GM21515 (cell line): ENCODE measurements around the gene RAD9A.
"Not testable (repeated sequence)": the region's sequence is repeated elsewhere in the genome, so short reads cannot be mapped to it uniquely, and the experiment has no call there.

Experiments
- ATAC-seq: cut with Tn5 transposase; IDR thresholded peaks from one replicate; pipeline ENCODE4 v1.9.1; 2021; ENCODE audit not compliant: unreplicated experiment

The RAD9A gene

DNA sequence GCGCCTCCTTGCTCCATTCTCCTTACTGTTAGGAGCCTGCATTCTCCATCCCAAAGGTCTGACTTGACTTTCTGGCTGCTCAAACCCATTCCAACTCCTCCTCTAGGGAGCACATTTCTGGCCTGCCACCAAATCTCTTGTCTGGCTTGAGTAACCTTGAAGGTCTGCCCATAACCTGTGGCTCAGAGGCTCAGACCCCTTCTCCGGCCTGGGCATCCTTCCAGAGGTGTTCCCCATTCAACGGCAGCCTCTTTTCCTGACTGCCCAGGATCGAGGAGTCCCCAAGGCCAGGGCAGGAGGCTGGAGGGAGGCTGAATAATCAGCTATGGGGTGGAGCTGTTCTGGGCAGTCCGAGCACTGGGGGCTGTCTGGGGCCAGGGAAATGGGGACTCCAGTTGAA is 2.2 kb downstream of the RAD9A start:
- no peak for ATAC-seq

DNA sequence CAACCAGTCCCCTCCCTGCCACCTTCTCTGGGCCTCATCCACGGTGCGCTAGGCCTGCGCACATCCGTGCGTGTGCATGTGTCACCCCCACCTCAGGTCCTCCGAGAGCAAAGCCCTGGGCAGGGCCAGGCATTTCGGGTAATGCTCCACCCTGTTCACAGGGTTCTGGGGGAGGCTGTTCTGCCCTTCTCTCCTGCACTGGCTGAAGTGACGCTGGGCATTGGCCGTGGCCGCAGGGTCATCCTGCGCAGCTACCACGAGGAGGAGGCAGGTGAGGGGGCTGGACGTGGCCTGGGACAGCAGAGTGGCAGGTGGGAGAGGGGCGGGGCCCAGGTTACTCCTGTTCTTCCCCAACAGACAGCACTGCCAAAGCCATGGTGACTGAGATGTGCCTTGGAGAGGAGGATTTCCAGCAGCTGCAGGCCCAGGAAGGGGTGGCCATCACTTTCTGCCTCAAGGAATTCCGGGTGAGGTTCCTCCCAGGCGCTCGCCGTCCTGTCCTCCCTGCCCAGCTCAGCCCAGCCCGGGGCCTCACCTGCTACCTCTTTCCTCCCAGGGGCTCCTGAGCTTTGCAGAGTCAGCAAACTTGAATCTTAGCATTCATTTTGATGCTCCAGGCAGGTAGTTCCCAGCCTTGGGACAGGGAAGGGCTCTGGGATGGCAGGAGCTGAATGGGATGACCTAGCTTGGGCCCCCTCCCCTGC is 3.9 kb downstream of the RAD9A start:
- ATAC-seq, result no peak

DNA sequence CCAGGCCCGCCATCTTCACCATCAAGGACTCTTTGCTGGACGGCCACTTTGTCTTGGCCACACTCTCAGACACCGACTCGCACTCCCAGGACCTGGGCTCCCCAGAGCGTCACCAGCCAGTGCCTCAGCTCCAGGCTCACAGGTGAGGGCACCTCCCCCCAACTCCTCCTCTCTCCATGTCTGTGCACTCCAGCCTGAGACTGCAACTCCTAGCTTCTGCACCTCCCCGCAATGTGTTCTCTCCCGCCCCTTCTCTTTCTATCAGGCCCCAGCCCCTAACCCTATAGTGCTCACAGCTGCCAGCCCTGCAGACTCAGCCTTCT is 4.4 kb downstream of the RAD9A start:
- no peak for ATAC-seq

DNA sequence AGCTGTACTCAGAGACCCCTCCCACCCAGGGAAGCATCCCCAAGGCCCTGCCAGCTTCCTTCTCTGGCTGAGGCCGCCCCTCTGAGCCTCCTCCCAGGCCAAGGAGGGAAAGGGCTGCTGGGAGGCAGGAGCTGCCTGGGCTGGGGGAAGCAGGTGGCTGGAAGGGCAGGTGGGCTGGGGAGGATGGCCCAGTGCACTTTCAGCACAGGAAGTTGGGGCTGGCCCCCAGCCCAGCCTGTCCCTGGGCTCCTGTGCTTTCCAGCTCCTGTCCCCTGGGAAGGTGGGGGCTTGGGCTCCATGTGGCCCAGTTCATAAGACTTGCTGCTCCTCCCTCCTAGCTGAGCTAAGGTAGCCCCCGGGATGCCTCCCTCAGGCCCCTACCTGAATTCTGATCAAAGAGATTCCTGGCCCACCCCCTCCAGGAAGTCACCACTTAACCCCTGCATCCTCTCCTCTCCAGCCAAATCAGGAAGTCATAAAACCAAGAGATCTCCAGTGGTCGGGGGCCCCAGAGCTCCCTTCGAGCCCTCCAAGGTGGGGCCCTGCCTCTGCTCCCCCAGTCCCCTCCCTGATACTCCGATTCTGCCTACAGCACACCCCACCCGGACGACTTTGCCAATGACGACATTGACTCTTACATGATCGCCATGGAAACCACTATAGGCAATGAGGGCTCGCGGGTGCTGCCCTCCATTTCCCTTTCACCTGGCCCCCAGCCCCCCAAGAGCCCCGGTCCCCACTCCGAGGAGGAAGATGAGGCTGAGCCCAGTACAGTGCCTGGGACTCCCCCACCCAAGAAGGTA is 5.0 kb downstream of the RAD9A start:
- no peak for ATAC-seq

DNA sequence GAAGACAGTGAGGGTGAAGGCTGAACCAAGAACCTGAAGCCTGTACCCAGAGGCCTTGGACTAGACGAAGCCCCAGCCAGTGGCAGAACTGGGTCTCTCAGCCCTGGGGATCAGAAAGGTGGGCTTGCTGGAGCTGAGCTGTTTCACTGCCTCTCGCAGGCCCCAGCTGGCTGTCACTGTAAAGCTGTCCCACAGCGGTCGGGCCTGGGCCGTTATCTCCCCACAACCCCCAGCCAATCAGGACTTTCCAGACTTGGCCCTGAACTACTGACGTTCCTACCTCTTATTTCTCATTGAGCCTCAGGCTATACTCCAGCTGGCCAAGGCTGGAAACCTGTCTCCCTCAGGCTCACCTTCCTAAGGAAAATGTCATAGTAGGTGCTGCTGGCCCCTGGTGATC is 5.8 kb downstream of the RAD9A start:
- ATAC-seq, result no peak

DNA sequence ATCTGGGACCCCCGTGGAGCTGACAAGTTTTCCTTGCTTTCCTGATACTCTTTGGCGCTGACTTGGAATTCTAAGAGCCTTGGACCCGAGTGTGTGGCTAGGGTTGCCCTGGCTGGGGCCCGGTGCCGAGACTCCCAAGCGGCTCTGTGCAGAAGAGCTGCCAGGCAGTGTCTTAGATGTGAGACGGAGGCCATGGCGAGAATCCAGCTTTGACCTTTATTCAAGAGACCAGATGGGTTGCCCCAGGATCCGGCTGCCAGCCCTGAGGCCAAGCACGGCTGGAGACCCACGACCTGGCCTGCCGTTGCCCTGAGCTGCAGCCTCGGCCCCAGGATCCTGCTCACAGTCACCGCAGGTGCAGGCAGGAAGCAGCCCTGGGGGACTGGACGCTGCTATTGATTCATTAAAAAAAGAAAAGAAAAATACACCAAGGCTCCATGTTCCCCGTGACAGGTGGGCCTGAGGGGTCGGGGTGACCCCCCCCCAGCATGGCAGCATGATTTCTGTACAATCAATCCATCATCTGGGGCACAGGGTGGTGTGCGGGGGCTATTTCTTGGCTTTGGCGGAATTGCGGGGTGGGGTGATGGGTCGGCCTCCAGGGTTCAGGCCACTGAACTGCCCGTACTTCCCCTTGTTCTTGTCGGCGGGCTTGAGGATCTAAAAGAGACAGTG is 6.3 kb downstream of the RAD9A start:
- no peak for ATAC-seq

DNA sequence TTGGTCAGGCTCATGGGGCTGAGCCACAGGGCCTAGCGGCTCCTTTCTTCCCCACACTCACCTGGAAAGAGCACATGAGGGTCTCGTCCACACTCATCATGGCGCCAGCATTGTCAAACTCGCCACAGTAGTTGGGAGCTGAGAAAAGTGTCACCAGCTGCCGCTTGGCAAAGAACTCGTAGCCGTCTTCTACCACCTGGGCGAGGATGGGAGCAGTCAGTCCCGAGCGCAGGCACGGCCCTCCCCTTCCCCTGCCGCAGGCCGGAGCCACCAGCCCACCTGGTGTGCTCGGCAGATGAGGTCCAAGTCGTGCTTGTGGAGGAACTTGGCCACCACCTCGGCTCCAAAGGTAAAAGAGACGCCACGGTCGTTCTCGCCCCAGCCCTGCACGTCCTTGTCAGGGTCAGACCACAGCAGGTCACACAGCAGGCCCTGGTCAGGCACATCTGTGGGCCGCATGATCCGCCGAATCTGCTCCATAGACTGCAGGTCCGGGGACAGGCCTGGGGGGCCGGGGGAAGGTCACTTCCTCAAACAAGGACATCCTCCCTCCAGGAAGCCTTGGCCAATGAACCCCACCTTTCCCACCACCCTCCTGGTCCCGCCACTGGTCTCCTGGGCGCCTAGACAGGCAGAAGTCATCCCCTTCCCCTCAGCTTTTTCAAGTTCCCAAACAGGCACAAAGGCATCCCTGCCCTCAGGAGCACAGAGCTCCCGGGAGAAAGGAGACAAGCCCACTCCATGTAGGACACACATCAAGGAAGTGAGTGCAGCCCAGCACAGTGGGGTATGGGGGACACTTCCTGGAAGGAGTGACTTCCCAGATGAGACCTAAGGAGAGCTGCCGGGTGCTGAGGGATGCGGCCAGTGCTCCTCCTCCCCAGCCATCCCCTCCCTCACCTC is 7.1 kb downstream of the RAD9A start:
- no peak for ATAC-seq

DNA sequence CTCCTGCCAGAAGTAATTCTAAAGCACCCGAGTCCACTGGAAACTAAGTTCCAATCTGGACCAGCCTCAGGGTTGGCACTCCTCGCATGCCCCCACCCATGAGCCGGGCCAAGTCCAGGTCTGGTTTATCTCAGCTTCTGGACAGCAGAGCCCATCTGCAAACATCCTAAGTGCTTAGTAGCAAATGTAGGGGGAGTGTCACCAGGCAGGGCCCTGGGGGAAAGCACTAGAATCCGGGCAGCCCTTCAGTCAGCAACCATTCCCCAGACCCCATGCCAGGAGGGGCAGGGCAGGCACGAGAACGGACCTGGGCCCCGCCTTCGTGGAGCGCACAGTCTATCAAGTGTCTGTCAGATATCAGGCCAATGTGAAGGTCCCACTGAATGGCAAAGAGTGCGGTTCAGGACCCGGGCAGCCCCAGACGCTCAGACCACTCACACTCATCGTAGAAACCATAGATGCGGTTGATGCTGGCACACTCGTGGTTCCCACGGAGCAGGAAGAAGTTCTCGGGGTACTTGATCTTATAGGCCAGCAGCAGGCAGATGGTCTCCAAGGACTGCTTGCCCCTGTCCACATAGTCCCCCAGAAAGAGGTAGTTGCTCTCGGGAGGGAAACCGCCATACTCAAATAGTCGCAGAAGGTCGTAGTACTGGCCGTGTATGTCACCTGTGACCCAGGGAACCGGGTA is 8.6 kb downstream of the RAD9A start:
- ATAC-seq, result no peak

DNA sequence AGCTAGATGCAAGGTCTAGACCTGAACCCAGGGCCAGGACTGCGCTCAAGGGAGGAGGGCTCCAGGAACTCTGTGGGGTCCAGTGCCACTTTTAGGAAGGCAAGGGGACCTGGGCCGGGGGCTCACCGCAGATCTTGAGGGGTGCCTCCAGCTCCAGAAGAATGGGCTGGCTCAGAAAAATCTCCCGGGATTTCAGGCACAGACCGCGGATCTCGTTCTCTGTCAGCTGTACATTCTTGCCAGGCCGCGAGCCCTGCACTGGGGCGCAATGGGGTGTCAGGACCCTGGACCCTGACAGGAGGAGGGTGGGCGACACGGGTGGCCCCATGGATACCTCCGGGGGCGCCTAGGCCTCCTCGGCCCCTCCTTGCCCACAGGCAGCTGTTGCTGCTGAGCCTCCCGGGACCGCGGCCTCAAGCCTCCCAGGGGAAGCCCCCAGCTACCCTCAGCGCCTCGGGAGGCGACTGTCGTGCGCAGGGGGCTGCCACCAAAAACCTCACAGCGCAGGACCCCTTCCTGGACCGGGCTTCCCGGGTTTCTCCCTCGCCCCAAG is 9.2 kb downstream of the RAD9A start:
- no peak for ATAC-seq

DNA sequence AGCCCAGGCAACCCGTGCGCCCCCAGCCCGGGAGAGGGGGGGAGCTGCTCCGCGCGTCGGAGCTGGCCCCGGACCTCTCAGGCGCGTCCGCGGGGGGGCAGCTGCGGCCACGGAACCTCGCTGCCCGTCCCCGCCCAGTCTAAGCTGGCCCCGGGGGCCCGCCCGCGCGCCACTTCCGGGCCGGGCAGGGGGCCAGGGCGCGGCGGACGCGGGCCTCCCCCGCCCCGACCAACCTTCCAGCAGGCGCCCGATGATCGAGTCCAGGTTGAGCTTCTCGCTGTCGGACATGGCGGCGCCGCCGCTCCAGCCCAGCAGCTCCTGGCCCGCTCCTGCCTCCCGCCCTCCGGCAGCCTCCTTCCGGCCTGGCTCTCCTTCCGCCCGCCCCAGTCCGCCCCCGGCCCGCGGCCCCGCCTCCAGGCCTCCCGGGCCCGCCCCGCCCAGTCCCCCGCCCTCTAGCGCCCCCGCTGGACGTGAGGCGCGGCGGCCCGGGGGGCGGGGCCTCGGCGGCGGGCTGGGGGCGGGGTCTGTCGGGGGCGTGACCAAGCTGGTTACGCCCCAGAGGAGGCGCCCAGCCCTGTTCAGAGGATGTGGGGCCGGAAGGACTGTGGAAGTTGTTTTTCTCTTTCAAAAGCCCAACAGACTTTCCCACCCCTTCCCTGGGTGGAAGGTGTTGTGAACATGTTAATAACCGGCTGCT is 9.9 kb downstream of the RAD9A start, which contains the start of gene PPP1CA:
PPP1CA (minus strand) TSS at position 364 of the 697 bp plus-strand sequence; CDS start at position 288, 76 bp downstream.
- ATAC-seq, result peak; percentile 49

DNA sequence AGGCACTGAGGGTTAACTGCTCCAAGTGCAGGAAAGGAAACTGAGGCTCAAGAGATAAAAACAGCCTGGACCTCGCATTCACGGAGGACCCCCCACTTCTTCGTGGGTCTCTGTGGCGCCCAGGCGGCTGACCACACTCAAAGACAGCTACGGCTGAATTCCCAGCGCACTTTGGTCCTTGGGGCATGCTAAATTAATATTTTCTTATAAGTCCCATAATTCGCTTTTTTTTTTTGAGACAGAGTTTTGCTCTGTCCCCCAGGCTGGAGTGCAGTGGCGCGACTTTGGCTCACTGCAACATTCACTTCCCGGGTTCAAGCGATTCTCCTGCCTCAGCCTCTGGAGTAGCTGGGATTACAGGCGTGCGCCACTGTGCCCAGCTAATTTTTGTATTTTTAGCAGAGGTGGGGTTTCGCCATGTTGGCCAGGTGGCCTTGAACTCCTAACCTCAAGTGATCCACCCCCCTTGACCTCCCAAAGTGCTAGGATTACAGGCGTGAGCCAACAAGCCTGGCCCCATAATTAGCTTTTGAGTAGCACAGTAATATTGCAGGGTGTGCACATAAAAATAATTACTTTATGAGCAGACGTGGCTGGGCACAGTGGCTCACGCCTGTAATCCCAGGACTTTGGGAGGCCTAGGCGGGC is 10.5 kb downstream of the RAD9A start:
- ATAC-seq, result peak; percentile 1

DNA sequence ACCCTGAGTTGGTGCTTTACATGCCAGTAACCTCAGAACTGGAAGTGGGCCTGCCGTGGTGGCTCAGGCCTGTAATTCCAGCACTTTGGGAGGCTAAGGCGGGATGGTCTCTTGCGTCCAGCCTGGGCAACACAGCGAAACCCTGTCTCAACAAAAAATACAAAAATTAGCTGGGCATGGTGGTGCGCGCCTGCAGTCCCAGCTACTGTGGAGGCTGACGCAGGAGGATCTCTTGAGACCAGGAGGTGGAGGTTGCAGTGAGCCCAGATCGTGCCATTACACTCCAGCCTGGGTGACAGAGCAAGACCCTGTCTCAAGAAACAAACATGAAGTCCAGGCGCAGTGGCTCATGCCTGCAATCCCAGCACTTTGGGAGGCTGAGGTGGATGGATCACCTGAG is 11.3 kb downstream of the RAD9A start:
- not testable (repeated sequence) for ATAC-seq

DNA sequence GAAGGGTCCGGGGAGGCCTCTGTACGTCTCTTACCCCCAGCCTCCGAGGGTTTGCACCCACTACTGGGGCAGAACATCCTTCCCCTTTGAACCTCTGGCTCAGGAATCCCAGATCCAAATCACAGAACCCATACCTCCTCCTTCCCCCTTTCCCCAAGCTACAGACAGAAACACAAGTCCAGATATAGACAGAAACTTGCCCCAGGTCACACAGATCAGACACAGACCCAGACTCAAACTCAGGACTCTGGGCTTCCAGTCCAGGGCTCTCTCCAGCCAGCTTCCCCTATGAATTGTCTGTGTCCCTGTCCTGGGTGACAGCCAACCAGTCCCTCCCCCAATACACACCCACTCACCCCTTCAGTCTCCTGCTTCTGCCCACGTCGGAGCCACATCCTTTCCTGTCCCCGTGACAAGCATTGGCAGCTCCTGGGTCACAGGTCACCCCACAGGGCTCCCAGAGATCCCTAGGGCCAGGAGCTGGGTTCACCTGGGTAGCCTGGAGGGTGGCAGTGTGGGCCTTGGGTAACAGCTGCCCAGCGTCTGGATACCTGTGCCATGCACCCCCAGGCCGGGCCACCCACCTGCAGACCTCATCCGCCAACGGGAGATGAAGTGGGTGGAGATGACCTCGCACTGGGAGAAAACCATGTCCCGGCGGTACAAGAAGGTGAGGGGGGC is 12.9 kb downstream of the RAD9A start:
- no peak for ATAC-seq

DNA sequence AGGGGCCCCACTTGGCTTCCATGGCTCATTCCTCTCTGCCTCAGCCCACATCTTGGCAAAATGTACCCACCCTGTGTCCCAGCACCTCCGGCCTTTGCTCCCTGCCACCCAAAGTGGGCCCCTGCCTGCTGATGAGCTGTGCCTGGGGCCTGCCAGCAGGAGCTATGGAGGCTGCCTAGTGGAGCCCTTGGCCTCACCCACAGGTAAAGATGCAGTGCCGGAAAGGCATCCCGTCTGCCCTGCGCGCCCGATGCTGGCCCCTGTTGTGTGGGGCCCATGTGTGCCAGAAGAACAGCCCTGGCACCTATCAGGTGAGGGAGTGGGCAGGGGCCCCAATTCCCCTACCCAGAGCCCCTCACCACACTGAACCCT is 13.4 kb downstream of the RAD9A start:
- no peak for ATAC-seq

DNA sequence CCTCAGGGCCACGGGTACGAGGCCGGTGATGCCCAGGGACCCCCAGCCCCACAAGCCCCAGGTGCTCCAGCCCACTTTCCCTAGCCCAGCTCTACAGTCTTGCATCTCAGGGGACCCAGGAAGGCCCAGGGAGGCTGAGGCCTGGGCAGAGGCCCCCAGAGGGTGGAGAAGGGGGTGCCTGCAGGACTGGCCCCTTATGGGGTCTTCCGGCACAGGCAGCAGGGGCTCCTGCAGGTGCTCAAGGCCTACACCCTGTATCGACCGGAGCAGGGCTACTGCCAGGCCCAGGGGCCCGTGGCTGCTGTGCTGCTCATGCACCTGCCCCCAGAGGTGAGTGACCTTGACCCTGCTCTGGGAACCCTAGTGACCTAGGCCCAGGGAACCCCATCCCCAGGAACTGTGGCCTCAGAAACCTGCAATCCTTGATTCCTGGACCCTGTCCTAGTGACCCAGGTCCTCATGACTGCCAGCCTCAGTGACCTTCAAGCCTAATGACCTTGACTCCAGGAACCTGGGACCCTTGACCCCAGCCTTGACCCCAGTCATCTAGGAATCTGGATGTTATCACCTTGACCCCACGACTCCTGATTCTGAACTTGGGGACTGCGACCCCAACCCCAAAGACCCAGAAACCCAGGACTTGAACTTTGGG is 14.0 kb downstream of the RAD9A start:
- ATAC-seq, result no peak

DNA sequence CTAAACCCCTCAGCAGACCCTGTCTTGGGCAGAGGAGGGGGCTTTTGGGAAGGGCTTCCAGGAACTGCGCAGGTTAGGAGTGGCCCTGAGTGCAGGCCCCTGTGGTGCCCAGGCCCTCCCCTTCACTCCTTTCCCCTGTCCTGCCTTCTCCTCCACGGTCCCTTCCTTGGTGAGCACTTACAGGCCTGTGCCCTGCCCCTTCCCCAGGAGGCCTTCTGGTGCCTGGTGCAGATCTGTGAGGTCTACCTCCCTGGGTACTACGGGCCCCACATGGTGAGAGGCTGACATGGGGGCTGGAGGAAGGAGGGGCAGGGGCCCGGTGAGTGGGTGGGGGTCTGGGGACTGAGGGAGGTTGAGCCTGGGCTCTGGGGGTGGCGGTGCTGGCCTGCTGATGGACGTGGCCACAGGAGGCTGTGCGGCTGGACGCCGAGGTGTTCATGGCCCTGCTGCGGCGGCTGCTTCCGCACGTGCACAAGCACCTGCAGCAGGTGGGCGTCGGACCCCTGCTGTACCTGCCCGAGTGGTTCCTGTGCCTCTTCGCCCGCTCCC is 14.7 kb downstream of the RAD9A start:
- ATAC-seq, result no peak

DNA sequence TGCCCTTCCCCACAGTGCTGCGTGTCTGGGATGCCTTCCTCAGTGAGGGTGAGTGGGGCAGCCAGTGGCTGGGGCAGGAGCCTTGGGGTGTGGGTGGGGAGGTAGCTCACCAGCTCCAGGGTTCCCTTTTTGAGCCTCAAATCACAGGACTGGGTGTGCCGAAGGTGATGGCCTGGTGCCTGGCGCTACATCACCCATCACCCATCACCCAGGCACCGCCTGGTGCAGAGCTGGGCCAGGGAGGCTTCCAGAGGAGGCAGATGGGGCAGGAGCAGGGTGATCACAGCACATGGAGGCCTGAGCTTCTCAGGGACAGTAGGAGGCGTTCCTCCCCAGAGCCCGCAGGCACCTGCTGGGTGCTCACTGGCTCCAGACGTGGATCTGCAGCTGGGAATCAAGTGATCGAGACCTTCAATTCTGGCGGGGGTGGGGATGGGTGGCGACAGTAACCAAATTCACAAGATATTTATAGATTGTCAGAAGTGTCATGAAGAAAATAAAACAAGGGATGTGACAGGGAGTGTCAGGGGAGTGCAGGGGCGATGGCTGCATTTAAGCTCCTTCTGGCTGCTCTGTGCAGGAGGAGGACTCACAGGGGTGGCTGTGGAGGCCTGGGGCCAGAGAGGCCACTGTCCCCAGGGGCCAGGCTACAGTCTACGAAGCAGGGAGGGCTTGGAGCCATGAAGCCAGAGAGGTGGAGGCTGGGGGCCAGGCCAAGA is 15.3 kb downstream of the RAD9A start:
- no peak for ATAC-seq
